RCC 7860 (cell line): Measurements from ENCODE around the gene SHISA8.

Source experiments
- DNase-seq: peaks from one replicate; pipeline ENCODE4 v3.0.0-alpha.2; 2015; ENCODE audit warnings: low spot score
- FAIRE-seq: peaks from 2 replicates; lab custom pipeline; 2012; peaks lifted over from hg19 to GRCh38; lab: Jason Lieb, UNC

Gene SHISA8

DNA sequence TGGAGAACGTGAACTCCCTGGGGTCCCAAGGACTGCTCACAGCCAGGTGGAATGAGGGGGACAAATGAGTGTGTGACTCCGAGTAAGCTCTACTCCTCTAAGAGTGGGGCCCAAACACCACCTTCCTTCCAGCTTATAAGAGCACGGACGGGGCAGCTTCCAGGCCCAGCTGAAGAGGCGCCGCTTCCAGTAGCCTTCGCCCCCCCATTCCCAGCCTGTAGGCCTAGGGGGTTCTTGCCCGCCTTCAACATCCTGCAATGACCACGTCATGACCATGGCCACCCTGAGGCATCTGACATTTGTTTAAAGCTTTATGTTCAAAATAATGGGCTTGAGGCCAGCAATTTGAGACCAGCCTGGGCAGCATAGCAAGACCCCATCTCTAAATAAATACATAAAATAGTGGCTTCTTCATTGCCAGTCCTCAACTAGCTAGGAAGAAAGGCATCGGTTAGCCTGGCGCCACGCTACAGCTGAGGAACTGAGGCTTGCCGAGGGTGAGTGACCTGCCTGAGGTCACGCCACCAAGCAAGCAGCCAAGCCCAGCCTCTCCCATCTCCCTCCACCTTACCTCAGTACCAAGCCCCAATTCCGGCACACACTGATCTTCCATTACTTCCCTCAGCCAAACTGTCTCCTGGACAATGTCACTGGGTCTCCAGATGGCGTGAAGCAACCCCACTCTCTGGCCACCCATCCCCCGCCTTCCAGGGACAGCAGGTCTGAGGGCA is 19.6 kb upstream of the SHISA8 start:
- no peak for DNase-seq
- no peak for FAIRE-seq

DNA sequence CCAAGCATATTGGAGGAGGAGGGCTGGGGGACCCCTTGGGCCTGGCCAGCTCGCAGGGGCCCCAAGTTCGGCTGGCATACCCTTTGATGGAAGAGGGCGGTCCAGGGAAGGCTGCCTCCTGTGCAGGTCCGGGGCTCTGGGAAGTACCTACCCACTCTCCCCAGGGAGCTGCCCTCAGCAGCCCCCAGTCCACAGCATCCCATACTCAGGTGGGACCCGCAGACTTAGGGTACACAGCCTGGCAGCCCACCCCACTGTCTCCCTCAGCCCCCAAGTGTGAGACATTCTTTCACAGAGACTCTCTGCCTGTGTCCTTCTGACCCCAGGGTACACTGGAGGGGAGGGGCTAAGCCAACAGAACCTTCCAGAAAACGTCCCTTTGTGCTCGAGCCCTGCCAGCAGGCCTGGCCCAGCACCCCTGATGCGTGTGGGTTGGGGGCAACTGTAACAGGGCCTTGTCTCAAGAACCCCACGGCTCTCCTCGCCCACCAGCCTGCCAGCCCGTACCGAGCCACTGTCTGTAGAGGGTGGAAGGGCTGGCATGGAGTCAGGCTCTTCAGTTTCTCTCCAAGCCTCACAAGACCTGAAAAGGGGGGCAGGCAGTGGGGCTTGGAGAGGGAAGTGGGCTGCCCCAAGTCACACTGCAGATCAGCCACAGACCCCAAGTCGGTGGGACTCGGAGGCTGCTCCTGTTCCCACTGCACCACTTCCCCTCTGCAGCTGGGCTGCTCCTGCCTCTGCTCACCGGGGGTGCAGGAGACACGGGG is 18.7 kb upstream of the SHISA8 start:
- DNase-seq (no peak), FAIRE-seq (no peak)

DNA sequence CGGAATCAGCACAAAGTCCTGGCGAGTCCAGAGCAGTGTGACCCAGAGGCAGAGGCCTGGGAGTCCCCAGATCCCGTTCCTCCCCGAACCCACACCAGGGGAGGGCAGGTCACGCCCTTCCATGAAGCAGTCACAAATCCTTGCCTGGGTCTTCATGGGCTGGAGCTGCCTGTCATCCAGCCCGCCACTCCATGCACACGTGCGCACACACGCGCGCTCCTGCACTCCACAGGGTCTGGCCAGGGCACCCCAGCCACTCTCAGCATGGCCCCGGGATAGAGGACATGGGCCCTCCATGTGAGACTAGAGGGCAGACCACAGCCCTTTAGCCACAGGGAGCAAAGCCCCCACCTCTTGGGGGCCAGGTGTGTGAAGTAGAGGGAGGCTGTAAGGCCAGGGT is 17.5 kb upstream of the SHISA8 start:
- DNase-seq (no peak), FAIRE-seq (no peak)

DNA sequence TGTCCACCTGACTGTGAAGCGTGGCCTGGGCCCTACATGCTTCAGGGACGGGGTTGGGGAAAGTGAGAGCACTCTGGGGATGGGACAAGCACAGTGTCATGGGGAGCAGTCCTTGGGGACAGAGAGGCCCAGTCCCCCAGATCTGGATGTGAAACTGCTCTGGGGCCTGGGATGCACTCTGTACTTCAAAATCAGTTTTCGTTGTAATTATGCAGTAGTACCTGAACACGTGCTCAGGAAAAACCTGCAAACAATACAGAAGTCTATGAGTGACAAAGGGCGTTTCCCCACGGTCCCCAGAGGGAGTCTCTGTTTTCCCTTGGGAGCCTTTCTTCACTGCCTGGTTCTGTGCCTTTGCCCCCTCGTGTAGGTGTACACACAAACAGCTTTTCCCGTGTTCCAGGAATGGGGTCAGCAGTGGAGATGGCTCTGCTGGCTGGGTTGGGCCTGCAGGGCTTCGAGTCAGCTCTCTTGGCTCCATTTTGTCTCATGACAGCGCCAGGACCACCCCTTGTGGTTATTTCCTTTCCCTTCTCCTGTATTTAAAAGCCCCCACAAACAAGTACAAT is 16.9 kb upstream of the SHISA8 start:
- no peak for FAIRE-seq
- DNase-seq, result no peak

DNA sequence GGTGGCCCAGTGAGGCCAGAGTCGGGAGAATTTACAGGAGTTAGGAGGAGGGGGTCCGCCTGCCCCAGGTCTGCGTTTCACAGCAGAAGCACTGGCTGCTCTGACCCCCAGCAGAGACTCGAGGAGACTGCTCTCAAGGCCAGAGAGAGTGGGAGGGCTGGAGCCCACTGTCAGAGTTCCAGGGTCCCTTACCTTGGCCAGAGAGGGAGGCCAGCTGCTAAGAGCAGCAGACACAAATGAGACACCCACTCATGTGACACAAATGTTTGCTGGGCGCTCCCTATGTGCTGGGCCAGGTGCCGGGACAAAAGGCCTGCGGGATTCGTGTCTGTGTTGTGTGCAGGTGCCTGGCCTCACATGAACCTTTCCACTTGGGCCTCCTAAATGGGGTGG is 14.5 kb upstream of the SHISA8 start:
- no peak for FAIRE-seq
- DNase-seq, result no peak

DNA sequence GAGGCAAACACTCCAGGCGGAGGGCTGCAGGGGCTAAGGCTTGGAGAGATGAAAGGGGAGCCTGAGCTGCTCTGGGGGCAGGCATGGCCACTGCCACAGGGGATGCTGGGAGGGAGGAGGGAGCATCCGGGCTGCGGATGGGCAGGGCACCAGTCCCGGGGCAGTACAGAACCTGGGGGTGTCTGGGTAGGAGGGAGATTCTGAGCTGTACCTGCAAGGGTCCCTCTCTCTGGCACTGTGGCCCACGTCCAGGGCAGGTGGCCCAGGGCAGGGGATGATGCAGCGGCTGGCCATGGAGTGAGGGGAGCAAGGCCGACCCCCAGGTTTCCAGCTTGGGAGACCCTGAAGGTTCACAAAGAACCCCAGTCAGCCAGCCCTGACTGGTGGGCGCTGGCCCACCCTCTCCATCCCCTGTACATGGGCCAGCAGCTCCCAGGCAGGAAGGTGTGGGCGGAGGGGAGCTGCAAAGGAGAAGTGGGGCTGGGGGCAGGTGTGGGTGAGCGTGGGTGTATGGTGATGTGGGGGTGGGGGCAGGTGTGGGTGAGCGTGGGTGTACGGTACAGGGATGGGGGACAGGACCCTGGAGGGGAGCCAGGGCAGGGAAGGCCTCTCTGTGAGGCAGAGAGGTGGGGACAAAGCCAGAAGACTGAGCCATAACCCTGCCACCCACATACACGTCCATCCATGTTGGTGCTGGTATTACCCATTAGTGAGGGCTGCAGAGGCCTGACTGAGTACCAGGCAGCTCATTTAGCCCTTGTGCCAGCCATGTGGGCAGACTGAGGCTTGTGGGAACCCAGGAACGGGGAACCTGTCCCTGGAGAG is 13.9 kb upstream of the SHISA8 start:
- DNase-seq (no peak), FAIRE-seq (no peak)

DNA sequence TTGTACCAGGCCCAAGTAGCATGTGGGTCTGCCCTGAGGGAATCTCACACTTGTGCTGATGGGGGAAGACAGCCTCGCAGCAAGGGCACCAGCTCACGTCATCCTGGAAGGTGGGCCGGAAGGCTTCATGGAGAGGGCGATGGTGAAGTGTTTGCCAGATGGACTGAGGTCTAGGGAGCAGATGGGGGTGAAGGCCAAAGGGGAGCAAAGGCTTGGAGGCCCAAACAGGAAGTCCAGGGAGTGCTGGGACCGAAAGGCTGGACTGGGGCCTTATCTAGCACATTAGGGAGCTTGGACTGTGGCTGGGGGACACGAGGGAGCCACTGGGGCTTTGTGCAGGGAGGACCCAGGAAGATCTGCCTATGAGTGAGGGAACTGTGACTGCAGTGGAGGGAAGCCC is 12.9 kb upstream of the SHISA8 start:
- DNase-seq (no peak), FAIRE-seq (no peak)

DNA sequence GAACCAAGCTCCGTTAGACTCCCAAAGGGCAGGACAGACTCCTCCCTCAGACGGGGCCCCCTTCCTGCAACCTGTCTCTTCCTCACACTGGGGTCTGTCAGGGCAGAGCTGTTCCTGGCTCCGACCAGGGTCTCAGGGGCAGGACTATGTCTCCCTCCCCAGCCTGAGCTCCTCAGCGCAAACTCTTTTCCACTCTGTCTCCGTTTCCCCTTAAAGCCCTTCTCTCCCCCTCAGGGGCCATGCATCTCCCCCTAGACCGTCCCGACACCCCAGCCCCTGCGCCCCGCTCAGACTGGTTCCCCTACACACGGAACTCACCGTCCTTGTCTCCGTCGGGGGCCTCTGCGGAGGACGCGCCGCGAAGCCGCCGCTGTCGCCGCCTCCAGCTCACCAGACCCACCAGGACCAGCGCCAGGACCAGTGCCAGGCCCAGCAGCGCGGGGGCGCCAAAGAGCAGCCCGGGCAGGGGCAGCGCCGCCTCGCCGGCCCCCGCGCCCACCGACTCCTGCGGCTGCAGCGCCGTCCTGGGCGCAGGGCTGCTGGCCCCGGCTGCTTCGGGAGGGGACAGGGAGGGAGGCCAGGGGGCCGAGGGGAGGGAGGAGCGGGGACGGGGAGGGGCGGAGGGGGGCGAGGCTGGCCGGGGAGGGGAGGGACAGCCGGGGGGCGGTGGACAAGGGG is 11.0 kb upstream of the SHISA8 start:
- no peak for DNase-seq
- no peak for FAIRE-seq

DNA sequence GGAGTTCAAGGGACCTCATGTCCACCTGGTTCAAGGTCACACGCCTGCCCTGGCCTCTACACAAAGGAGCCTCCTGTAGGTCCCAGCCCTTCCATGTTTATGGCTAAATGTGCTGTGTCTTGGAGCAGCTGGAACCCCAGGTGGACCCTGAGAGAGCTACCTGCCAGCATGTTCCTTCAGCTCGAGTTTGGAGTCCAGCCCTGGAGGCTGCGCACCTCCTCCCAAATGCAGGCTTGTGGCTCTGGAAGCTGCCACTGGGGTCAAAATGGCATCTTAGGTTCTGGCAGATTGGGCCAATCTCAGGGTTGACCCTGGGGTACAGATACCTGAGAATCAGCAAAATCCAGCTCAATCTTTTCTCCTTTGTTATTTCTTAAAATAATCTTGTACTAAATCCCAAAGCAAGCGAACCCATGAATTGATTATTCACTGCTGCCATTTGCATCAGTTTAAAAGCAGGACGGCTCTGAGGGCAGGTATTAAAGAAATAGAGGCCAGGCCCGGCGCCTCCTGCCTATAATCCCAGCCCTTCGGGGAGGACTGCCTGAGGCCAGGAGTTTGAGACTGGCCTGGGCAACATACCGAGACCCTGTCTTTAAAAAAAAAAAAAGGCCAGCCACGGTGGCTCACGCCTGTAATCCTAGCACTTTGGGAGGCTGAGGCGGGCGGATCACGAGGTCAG is 8.9 kb upstream of the SHISA8 start:
- FAIRE-seq, result no peak
- DNase-seq, result no peak

DNA sequence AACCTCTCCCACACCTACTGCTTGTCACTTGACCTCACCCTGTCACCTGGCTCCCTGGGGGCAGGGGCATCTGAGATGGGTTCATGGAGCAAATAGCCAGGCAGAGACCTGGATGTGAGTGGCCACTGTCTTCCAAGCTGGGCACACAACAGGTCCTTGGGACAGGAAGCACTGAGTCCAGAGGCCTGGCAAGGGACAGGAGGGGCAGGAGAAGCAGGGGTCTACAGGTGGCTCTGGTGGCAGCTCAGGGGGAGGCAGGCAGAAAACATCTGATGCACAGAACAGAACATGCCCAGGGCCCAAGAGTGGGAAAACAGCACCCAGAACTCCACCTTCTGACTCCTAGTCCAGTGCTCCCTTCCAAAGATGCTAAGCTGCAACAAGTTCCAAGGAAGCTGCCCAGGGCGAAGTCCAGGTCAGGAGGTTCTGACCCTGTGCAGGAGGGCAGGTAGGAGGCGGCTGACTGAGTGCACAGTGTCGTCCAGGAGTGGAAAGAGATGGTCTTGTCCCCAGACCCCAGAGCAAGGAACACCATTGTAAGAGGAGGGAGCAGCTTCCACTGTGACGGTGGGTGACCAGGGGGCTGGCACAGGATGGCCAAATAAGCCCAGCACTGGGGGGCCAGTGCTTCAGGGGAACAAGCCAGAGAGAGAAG is 8.2 kb upstream of the SHISA8 start:
- DNase-seq (no peak), FAIRE-seq (no peak)

DNA sequence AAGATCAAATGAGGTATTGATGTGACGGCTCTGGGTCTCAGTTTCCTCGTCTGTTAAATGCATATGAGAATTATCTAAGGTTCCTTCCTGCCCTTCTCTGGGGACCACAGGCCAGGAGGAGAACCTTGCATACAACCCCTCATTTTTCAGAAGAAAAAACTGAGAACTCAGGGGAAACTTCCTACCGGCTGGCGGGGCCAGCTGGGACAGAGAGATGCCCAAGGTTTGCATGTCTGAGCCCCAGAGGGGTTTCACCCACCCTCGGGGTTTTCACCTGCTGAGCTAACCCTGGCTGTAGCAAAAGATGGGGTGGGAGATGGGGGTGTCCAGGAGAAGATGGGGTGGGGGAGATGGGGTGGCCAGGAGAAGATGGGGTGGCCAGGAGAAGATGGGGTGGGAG is 7.5 kb upstream of the SHISA8 start:
- FAIRE-seq (no peak), DNase-seq (no peak)

DNA sequence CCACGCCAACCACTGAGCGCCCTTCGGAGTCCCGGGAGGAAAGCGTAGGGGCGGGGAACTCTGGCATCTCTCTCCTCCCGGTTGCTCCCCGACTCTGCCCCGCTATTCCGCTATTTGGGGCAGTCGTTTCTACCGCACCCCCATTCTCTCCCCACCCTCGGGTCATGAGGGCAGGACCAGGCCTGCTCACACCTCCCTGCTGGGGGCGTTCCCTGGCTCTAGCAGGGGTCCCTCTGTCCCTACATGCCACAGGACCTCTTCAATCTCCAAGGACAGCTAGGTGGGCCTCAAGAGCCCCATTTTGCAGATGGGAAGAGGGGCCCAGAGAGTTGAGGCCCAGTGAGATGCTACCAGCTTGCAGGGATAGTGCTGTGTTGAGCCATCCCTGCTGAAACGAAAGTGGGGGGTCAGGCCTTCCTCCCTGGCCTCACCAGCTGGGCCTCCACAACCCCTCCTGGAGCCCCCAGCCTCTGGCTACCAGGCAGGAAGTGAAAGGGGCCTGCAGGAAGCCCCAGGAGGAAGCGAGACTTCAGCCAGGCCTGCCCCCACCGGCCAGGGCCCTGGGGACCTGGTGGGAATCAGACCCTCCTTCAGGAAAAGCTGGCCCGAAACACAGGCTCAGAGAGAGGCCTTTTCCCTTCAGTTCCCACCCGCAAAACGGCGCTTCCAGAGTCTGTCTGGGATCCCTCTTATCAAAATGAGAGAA is 5.5 kb upstream of the SHISA8 start:
- no peak for DNase-seq
- no peak for FAIRE-seq

DNA sequence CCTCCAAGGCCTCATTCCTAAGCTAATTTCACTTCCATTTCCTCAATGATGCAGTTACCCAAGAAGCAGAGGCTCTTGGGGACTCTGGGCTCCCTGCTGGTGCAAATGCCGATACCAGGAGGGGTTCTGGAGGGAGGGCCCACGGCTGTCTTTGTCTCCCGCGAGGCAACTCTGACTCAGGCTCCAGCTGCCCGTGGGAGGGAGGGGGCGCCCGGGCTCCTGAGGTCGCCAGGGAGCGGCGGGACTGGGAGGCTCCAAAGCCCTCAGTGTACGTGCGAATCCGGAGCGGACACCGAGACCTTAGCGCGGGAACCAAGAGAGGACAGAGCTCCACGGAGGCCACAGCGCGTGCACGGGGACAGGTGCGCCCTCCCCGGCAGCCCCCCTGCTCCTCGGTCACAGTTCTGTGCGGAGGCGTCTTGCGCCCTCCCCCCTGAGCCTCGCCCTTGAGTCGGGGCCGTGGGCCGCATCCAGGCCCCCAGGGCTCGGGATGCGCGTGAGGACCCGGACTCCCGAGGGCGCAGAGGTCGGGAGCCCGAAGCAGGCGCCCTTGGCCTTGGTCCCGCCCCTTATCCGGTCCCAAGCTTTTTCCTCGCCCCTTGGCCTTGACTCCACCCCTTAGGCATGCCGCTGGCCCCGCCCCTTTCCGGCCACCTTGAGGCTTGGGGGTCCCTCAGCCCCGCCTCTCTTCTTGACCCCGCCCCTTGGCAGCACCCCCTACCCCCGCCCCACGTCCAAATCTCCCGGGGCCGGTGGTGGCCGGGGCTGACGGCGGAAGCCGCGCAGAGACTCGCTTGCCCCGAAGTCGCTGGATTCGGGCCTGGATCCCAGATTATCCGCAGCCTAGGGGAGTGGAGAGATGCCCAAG is 4.7 kb upstream of the SHISA8 start:
- FAIRE-seq, result no peak
- no peak for DNase-seq

DNA sequence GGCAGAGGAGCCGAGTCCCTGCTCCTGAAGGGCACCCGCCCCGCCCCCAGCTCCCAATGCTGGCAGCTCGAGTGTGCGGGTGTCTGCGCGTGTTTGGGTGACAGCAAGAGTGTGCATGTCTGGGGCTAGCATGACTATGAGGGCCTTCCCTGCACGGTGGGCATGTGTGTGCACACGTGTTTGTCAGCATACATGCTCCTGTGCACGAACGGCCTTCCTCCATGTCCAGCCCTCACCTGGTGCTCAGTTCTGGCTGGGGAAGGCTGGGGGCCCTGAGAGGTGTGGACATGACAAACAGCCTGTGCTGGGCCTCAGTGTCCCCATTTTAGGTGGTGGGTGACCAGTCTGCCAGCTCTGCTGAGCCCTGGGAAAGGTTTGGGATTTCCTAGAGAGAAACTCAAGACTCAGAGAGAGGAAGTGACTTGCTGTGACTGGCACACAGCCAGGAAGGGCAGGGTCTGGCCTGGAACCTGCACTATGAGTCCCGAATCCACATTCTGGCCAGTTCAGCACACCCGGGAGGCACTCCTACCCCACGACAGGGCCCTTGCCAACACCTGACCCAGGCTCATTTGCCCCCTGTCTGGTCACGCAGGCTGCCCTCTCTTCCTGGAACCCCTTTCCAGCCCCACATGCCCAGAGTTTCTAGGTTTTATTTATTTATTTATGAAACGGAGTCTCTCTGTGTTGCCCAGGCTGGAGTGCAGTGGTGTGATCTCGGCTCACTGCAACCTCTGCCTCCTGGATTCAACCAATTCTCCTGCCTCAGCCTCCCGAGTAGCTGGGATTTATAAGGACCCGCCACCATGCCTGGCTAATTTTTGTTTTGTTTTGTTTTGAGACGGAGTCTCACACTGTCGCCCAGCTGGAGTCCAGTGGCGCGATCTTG is 3.3 kb upstream of the SHISA8 start:
- DNase-seq (peak; percentile 27), FAIRE-seq (no peak)

DNA sequence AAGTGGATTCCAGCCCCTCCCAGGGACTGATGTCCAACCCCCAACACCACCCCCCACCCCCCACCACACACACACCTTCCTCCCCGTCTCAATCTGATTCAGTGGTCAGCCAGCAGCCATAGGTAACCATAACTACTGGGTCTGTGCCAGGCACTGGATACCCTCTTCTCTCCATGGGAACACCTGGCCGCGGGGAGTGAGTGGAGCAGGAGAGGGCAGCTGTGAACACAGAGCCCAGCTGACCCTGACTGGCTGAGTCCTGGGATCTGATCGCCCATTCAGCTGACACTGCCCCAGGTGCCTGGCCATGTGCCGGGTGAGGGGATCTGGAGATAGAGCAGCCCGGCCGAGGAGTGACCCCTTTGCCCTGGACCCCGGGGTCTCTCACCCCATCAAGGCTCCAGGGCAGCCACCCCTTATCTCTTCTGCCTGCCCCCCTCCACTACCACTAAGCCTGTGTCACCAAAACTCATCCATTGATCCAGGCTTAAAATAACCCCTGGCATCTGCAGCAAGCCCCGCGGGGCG is 2.6 kb upstream of the SHISA8 start:
- no peak for FAIRE-seq
- no peak for DNase-seq

DNA sequence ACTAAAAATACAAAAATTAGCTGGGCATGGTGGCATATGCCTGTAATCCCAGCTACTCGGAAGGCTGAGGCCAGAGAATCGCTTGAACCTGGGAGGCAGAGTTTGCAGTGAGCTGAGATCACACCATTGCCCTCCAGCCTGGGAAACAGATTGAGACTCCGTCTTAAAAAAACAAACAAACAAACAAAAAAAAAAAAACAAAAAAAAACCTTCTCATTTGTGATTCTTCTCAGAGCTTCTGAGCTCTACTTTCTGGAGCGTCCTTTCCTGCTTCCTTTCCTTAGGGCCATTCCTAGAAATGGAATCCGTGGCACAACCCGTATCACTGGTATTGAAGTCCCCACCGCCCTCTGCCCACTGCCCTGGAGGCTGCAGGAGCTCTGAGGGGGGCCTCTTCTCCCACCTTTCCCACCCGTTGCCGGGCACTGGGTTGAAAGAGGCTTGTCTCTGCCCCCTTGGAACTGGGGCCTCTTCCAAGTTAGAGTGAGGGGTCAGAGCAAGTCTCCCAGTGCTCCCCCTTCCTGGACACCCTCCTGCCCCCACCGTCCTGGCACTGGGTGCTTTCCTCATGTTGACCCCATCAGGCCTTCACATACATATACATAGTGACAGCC is 2.0 kb upstream of the SHISA8 start:
- no peak for FAIRE-seq
- DNase-seq, result no peak
